Nephron (organoid): ENCODE data around the gene GUCY2C.
"Not testable (repeated sequence)": the region's sequence is repeated elsewhere in the genome, so short reads cannot be mapped to it uniquely, and the experiment has no call there.

Experiments used
- H3K27ac Mint-ChIP-seq, 3 experiments: 2 replicates each; pipeline ENCODE4 v1.8.0; 2020; ENCODE audit warnings: mixed read lengths in 3 of 3, mild to moderate bottlenecking in 2 of 3, moderate library complexity in 1 of 3
- H3K27me3 Mint-ChIP-seq: 2 replicates; pipeline ENCODE4 v1.8.0; 2021; ENCODE audit warnings: low read depth, mild to moderate bottlenecking, moderate library complexity, mixed read lengths
- H3K36me3 Mint-ChIP-seq: 2 replicates; pipeline ENCODE4 v1.8.0; 2020; ENCODE audit warnings: low read depth, mixed read lengths
- H3K4me1 Mint-ChIP-seq: 2 replicates; pipeline ENCODE4 v1.8.0; 2020; ENCODE audit warnings: mixed read lengths
- H3K4me3 Mint-ChIP-seq, 3 experiments: 2 replicates each; pipeline ENCODE4 v1.8.0; 2020; ENCODE audit warnings: mild to moderate bottlenecking in 3 of 3, mixed read lengths in 3 of 3, moderate library complexity in 2 of 3
- H3K9me3 Mint-ChIP-seq: 2 replicates; pipeline ENCODE4 v1.8.0; 2020; ENCODE audit warnings: mixed read lengths
- TF ChIP-seq, protein P1 (sequence below), 3 experiments: fragments of 200-600 bp; sonication (generic); IDR thresholded peaks; one replicate each; pipeline ENCODE4 v1.5.0; 2021; ENCODE audit warnings: antibody characterized with exemption in 3 of 3; ENCODE audit not compliant: unreplicated experiment in 3 of 3

The GUCY2C gene

DNA sequence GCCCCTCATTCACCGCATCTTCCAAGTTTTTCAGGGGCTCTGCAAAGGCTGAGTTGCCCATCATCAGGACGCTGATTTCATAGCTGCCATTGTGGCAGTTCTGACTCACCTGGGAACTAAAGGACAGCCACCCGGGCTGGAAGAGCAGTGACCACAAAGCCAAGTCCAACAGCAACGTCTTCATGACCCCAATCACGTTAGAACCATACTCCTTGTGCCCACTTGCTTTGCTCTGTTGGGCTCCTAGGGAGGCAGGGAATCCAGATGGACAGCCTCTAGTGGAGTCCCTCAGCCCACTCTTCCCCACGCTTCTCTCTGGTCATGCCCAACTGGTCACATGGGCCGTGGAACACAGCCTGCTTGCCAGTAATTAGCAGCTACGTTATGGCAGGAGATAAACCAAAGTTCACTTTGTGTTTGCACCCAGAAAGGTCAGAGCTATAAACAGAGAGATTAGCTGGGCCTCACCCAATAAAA lies at the start of gene GUCY2C:
TSS of gene GUCY2C (minus strand) at position 335 of the 477 bp plus-strand sequence. CDS start at position 184, 151 bp downstream.
- Mint-ChIP-seq H3K9me3 (peaks cover 5% of the 10 kb centered on the region), H3K4me1 (no peaks in the 10 kb centered on the region), H3K27me3 (no peaks in the 10 kb centered on the region), H3K36me3 (no peaks in the 10 kb centered on the region), H3K27ac (no peak within 1 kb of the TSS), H3K4me3 (no peak within 1 kb of the TSS)
- TF ChIP-seq, protein P1, sequence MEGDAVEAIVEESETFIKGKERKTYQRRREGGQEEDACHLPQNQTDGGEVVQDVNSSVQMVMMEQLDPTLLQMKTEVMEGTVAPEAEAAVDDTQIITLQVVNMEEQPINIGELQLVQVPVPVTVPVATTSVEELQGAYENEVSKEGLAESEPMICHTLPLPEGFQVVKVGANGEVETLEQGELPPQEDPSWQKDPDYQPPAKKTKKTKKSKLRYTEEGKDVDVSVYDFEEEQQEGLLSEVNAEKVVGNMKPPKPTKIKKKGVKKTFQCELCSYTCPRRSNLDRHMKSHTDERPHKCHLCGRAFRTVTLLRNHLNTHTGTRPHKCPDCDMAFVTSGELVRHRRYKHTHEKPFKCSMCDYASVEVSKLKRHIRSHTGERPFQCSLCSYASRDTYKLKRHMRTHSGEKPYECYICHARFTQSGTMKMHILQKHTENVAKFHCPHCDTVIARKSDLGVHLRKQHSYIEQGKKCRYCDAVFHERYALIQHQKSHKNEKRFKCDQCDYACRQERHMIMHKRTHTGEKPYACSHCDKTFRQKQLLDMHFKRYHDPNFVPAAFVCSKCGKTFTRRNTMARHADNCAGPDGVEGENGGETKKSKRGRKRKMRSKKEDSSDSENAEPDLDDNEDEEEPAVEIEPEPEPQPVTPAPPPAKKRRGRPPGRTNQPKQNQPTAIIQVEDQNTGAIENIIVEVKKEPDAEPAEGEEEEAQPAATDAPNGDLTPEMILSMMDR (IDR thresholded peaks at IDR 0.05; ENCODE audit: unreplicated experiment in 3 of 3) = no peak

DNA sequence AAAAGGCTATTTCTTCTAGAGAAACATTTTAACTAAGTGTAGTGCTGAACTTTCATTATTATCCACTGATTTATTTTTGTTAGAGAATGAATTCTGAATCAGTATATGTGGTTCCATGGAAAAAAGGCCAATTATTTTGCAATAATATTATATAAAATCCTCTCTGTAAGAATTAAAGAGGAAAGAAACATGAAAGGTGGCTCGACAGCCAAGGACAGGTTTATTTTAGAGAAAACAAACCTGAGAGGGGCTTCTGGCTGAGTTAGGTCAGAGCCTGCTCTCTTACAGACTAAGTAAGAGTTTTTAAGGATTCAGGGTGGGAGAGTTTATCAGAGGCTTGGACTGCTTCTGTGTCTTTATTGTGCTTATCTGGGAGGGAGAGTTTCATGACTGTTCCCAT lies 46.7 kb upstream of the GUCY2C start:
- Mint-ChIP-seq H3K27ac (no peak overlapping the region), H3K9me3 (peaks cover 29% of the 10 kb centered on the region), H3K36me3 (peaks cover 44% of the 10 kb centered on the region), H3K27me3 (peaks cover 3% of the 10 kb centered on the region), H3K4me1 (no peaks in the 10 kb centered on the region), H3K4me3 (no peak overlapping the region)
- TF ChIP-seq, protein P1 (IDR thresholded peaks at IDR 0.05; ENCODE audit: unreplicated experiment in 3 of 3) = no peak

DNA sequence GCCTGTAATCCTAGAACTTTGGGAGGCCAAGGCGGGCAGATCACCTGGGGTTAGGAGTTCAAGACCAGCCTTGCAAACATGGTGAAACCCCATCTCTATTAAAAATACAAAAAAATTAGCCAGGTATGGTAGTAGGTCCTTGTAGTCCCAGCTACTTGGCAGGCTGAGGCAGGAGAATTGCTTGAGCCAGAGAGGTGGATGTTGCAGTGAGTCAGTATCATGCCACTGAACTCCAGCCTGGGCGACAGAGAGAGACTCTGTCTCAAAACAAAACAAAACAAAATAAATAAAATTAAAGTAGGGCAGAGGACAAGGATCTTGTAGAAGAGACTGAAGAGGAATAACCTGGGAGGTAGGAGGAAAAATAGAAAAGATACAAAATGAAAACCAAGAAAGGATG lies 45.5 kb upstream of the GUCY2C start:
- peaks cover 39% of the 10 kb centered on the region for H3K36me3 Mint-ChIP-seq
- TF ChIP-seq, protein P1 (IDR thresholded peaks at IDR 0.05; ENCODE audit: unreplicated experiment in 3 of 3) = no peak
- no peak overlapping the region for H3K27ac Mint-ChIP-seq
- peaks cover 3% of the 10 kb centered on the region for H3K27me3 Mint-ChIP-seq
- no peak overlapping the region for H3K4me3 Mint-ChIP-seq
- H3K4me1 Mint-ChIP-seq = no peaks in the 10 kb centered on the region
- H3K9me3 Mint-ChIP-seq = peaks cover 27% of the 10 kb centered on the region

DNA sequence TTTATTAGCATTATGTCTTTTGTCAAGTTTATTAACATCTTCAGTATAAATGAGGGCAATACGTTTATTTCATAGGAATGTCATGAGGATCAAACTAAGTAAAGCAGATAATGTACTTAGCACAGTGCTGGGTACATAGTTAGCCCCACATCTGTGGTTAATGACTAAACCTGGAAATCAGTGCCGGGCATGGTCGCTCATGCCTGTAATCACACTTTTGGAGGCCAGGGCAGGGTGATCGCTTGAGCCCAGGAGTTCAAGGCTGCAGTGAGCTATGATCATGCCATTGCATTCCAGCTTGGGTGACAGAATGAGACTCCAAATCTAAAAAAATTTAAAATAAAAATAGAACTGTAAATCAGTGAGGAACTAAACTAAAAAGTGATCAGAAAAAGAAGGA lies 44.8 kb upstream of the GUCY2C start:
- Mint-ChIP-seq H3K4me3 (no peak overlapping the region), H3K4me1 (no peaks in the 10 kb centered on the region), H3K27ac (no peak overlapping the region), H3K27me3 (peaks cover 3% of the 10 kb centered on the region), H3K9me3 (peaks cover 27% of the 10 kb centered on the region), H3K36me3 (peaks cover 38% of the 10 kb centered on the region)
- TF ChIP-seq, protein P1 (IDR thresholded peaks at IDR 0.05; ENCODE audit: unreplicated experiment in 3 of 3) = no peak

DNA sequence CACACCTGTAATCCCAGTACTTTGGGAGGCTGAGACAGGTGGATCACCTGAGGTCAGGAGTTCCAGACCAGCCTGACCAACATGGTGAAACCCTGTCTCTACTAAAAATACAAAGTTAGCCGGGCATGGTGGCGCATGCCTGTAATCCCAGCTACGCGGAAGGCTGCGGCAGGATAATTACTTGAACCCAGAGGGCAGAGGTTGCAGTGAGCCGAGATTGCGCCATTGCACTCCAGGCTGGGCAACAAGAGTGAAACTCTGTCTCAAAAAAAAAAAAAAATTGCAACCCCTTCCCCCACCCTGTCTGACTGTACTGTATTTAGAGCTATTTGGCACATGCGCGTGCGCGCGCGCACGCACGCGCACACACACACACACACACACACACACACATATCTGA lies 40.0 kb upstream of the GUCY2C start:
- not testable (repeated sequence) for H3K9me3 Mint-ChIP-seq, H3K36me3 Mint-ChIP-seq, H3K27me3 Mint-ChIP-seq, H3K4me3 Mint-ChIP-seq, H3K4me1 Mint-ChIP-seq, H3K27ac Mint-ChIP-seq

- Mint-ChIP-seq H3K9me3 (peaks cover 20% of the 10 kb centered on the region), H3K4me1 (no peaks in the 10 kb centered on the region), H3K27ac (no peak overlapping the region), H3K4me3 (no peak overlapping the region), H3K27me3 (no peaks in the 10 kb centered on the region), H3K36me3 (no peaks in the 10 kb centered on the region)
- TF ChIP-seq, protein P1 (IDR thresholded peaks at IDR 0.05; ENCODE audit: unreplicated experiment in 3 of 3) = no peak
Observed at GRCh38 chr12:14731821-14732220, 35.4 kb upstream of the GUCY2C start.
